Measurements from ENCODE around the gene ATAD3C.
"Not testable (repeated sequence)": the region's sequence is repeated elsewhere in the genome, so short reads cannot be mapped to it uniquely, and the experiment has no call there.

The ATAD3C gene

GRCh38 chr1:1508775-1509464 is 59.4 kb downstream of the ATAD3C start:
- DNase-seq (ENCODE audit: low read depth) = not testable (repeated sequence)

GRCh38 chr1:1509465-1509850 is 60.0 kb downstream of the ATAD3C start:
- DNase-seq (ENCODE audit: low read depth) = not testable (repeated sequence)

DNA sequence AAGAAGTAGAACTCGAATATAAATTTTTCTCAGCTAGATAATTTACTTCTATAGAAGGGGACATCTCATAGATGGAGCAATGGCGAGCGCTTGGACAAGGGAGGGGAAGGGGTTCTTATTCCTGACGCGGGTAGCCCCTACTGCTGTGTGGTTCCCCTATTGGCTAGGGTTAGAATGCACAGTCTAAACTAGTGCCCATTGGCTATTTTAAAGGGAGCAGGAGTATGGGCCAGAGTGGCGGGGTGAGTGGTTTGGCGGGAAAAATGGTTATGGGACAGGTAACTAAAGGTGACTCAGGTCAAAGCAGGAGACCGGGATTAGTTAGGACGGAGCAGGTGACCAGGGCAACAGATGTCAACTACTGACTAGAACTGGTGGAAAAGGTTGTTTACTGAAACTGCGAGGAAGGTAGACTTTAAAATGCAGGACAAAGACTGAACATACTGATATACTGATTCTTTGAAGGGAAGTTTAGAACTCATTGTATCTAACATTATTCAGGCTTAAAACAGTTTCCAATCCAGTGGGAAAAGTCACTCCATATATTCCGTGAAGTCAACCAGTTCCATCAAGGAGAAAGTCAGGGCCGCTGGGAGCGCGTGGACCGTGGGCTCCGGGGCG is 61.5 kb downstream of the ATAD3C start:
- DNase-seq (ENCODE audit: low read depth) = no peak

DNA sequence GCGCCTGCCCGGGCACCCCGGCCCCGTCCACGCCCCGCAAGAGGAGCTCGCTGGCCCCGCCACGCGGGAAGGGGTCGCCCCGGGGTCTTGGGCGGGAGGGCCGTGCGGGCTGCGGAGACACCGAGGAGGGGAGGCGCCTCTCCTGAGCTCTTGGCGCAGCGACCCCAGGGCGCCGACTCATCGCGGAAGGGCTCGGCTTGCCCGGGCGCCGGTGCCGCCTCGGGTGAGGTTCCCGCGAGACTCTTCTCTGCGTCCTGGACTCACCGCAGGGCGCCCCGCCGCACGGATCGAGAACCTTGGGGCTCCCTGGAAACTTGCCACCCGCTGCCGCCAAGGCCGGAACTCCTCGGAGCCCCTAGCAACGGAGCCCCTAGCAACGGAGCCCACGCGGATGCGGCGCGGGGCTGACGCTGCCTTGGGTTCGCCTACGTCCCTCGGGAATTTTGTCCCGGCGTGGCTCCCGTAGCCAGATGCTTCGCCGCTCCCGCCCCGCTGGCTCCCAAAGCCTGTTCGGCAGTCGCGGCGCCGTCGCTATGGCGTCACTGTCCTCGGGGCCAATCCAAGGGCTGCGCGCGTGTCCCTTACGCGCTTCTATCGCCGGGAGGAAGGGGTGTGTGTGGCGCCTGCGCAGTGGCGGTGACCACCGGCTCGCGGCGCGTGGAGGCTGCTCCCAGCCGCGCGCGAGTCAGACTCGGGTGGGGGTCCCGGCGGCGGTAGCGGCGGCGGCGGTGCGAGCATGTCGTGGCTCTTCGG is 62.2 kb downstream of the ATAD3C start, which contains the start of gene ATAD3A:
Gene ATAD3A, plus strand, starts transcription at position 630 of the 753 bp plus-strand sequence. Its CDS starts 107 bp downstream, at position 737.
- DNase-seq (ENCODE audit: low read depth) = peak; percentile 97

GRCh38 chr1:1512425-1512824 is 62.9 kb downstream of the ATAD3C start:
- DNase-seq (ENCODE audit: low read depth) = not testable (repeated sequence)

- DNase-seq (ENCODE audit: low read depth) = not testable (repeated sequence)
Measured at GRCh38 chr1:1513675-1514074, 64.2 kb downstream of the ATAD3C start.

DNA sequence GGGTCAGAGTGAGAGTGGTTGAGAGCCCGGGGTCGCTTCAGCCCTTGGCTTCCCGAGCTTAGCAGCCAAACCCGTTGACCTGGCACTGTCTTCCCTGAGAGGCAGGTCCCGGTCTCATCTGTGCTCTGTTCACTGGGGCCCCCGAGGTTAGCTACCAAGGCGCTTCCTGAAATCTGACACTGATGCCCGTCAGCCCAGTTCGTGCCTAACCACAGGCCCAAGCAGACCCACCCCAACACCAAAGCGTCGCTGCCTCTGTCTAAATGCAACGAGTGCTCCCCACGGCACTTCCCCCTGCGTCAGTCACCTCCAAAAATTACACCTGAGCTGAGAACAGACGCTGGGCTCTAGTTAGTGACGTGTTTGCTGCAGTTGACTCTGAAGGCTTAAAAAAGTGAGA is 64.9 kb downstream of the ATAD3C start:
- DNase-seq (ENCODE audit: low read depth) = not testable (repeated sequence)

DNA sequence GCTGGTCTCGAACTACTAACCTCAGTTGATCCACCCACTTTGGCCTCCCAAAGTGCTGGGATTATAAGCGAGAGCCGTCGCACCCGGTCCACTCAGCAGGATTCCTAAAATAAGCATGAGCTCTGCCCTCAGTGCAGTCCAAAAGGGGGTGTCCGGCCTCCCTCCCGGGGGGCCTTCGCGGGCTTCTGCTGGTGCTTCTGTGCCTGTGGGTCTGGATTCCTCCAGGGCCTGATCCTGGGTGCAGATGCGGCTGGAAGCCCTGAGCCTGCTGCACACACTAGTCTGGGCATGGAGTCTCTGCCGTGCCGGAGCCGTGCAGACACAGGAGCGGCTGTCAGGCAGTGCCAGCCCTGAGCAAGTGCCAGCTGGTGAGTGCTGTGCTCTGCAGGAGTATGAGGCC is 67.4 kb downstream of the ATAD3C start:
- DNase-seq (ENCODE audit: low read depth) = not testable (repeated sequence)

DNA sequence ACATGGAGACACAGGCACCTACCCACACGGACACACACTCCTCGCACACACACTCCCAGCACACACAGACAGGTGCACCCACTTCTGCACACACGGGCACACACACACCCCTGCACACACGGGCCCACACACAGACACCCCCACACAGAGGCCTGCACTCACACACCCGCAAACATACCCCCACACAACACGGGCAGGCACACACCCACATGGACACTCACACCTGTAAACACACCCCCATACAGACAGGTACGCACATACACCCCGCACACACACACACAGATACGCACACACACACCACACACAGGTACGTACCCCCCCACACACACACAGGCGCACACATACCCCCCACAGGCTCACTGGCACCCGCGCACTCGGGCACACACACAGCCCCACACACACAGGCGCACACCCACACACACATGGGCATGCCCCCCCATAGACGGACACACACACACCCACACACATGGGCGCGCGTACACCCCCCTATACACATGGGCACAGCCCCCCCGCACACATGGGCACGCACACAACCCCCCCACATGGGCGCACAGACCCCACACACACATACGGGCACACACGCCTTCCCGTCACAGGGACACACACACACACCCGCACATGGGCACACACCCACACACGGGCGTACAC is 68.6 kb downstream of the ATAD3C start:
- DNase-seq (ENCODE audit: low read depth) = no peak

DNA sequence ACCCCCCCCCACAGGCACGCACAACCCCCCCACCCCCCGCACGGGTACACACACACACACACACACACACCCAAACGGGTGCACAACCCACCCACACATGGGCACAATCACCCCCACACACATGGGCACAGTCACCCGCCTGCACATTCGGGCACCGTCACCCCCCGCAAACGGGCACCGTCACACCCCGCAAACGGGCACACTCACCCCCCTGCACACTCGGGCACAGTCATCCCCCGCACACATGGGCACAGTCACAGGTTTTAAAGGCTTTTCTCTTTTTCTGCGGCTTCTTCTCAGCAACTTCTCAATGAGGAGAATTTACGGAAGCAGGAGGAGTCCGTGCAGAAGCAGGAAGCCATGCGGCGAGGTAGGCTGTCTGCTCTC is 69.1 kb downstream of the ATAD3C start:
- DNase-seq (ENCODE audit: low read depth) = not testable (repeated sequence)
